HG03159 (cell line): ENCODE results near the gene ANO1.

Experiments
- ATAC-seq: cut with Tn5 transposase; IDR thresholded peaks from one replicate; pipeline ENCODE4 v1.9.1; 2021; ENCODE audit warnings: mild to moderate bottlenecking, moderate library complexity; ENCODE audit not compliant: unreplicated experiment

Gene ANO1

DNA sequence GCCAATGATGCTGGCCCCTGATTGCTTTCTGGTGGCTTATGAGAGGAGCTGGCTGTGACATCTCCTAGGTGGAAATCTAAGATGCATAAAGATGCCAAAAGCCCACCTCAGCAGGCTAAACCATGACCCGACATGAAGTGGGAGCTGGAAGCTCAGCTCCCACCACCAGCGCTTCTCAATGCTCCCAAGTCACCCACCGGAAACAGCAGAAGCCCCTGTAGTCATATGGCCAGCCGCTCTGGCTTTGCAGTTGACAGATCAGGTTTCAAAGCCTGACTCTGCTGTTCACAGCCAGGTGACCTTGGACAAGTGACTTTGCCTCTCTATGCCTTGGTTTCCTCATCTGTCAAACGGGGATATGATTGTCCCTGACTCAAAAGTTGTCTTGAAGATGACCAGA is 29.1 kb upstream of the ANO1 start:
- no peak for ATAC-seq

DNA sequence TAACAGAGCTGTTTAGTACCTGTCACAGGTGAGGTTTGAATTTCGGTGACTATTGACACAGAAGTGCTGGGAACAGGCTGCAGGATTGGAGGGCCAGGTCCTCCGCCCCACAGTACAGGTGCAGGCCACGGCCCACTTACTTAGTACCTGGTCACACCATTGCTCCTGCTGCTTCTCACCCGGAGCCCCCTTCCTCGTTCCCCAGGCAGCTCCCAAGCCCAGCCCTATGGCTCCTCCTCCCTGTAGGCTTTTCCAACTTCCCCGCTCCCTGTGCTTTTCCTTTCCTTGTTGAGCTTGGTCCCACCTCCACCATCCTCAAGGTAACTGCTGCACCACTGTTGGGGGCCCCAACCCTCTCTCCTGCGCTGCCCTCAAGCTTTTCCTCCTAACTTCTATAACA is 27.9 kb upstream of the ANO1 start:
- no peak for ATAC-seq

DNA sequence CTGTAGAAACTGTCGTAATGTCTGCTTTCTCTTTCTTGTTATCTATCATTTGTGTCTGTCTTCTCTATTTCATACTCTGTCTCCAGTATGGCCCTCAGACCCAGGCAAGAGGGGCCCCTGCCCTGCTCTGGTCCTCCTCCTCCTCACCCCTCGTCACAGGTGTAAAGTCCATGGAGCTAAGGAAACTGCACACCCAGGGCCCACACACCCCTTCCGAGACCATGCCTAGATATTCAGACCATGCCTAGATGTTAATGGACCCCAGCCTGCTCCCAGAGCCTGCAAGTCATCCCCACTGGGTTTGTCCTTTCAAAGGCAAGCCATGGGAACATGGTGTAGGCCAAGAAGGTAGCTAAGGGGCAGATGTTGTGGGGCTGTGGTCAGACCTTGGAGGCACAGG is 24.1 kb upstream of the ANO1 start:
- no peak for ATAC-seq

DNA sequence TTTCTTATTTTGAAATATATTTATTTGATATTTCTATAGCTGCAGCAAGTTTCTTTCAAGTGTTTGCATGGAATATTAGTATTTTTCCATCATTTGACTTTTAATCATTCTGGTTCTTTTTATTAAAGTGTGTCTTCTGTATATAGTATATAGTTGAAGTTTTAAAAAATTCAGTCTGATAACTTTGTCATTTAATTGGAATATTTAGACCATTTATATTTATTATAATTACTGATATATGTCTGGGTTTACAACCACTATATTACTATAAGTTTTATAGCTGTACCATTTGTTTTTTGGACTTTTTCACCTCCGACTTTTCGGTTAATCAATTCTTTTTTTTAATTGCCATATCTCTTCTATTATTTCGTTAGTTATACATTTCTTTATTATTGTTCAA is 22.7 kb upstream of the ANO1 start:
- no peak for ATAC-seq

DNA sequence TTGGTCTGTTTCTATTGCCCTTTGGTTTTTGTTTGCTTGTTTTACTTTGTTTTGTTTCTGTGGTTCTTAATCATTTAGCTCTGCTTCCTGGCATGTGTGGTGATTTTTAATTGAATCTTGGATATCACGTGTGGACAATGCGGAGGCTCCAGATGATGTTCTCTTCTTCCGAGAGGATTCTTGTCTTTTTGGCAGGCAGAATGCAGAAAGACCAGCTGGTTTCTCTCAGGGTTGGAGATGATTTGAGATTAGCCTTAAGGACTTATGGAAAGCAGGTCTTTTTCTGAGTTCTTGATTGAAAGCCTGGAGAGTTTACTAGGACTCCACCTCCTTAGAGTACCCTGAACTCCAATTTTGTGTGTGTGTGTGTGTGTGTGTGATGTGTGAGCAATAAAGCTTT is 21.0 kb upstream of the ANO1 start:
- no peak for ATAC-seq

DNA sequence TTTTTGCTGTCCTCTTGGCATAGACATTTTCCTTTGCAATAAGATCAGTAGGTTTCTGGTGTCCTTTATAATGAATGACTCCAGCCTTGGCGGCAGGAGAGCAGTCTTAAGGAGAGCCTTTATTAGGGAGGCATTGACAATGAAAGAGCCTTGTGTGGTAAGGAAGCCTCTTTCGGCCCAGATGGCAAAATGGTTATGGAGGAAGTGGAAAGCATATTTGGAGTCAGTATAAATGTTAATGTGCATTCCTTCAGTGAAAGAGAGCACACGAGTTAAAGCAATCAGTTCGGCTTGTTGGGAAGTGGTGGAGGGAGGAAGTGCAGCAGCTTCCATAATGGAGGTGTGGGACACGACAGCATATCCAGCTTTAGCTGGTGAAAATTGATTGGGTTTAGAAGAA is 18.1 kb upstream of the ANO1 start:
- no peak for ATAC-seq

DNA sequence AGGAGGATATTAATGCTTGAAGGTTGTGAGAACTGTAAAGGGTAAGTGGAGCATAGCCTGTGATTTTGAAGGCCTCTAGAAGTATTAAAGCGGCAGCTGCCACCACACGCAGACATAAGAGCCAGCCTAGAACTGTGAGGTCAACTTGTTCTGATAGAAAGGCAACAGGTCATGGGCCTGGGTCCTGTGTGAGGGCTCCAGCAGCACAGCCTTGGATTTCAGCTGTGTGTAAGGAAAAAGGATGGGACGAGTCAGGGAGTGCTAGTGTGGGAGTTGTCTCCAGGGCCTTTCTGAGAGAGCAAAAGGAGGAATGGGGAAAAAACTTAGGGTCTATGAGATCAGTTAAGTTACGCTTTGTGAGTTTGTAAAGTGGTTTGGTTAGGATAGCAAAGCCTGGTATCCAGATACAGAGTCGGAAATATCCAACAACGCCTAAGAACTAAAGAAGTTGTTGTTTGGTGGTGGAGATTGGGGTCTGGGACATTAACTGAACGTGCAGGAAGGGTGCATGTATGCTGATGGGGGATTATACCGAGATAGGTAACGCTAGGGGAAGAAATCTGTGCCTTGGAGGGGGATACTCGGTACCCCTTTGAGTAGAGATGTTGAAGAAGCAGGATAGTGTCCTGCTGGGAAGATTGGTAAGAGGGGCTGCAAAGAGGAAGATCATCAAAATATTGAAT is 17.4 kb upstream of the ANO1 start:
- ATAC-seq = no peak

DNA sequence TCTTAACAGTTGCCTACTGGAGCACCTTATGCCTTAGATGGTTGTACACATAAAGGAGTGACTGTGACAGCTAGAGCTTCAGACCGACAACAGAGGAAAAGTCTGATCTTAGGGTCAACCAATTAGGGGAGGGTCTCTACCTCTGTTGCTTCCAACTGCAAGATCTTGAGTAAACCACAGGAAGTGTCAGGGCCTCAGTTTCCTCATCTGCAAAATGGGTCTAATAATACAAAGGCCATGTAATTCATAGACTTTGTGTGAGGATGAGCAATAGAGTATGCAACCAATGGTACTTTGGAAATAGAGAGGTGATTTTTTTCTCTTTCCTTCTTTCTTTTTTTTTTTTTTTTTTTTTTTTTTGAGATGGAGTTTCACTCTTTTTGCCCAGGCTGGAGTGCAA is 16.4 kb upstream of the ANO1 start:
- ATAC-seq = no peak

DNA sequence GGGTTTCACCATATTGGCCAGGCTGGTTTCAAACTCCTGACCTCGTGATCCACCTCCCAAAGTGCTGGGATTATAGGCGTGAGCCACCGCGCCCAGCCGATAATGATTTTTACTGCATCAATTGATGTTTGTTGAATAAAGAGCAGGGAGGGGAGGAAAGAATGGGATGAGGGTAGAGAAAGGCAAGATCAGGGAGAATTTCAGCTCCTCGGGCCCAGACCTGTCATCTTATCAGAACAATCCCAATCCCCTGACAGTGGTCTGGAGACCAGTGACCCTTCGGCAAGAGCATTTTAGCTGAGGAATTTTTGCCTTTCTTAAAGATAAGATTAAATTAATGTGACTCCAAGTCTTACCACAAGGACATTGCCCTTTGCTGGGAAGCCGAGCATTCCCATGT is 15.0 kb upstream of the ANO1 start:
- ATAC-seq = no peak

DNA sequence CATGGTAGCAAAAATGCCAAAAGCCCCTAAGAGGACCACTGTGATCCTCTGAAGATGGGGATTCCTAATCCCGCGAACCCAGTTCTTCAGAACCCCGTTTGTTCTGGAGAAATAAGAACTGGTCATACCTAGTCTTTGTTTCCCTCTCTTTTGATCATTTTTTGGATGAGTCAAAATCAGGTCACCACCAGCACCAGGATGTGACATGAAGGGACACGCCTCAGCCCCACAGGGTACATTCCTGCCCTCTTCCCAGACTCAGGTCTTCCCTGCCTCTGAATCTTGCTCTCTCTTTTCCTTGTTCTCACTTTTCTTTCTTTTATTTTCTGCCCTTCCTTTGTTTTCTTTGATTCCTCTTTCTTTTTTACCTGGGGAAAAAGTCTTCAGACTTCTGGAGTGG is 14.6 kb upstream of the ANO1 start:
- ATAC-seq = no peak

DNA sequence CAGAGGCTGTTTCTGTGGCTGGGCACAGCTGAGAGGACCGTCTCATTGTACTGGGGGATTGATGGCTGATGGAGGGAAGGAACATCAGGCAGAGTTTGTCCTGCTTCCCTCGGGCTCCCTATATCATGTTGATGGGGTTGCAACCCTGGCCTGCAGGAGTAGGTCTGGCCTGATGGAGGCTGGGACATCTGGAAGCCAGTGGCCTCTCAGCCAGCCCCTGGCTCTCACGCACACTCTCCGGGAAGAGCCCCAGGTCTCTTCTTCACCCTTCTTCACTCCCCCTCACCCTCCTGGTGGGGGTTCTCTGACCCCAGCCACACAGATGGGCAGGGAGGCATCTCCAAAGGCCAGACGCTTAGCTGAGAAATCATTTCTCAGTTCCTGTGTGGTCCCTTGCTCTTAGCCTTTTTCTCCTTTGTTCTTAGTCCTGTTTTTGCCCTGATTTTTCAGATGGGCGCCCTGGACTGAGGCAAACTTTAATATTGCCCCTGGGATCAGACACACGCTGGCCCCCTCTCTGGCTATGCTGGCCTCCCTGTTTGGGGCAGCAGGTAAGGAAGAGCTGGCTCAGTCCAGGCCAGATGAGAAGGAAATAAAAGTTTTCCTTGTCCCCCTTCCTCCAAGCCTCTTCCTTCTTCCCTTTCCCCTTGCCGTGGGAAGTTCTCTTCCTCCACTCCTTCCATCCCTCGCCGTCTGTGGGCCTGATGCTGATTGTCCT is 13.9 kb upstream of the ANO1 start:
- ATAC-seq = no peak

DNA sequence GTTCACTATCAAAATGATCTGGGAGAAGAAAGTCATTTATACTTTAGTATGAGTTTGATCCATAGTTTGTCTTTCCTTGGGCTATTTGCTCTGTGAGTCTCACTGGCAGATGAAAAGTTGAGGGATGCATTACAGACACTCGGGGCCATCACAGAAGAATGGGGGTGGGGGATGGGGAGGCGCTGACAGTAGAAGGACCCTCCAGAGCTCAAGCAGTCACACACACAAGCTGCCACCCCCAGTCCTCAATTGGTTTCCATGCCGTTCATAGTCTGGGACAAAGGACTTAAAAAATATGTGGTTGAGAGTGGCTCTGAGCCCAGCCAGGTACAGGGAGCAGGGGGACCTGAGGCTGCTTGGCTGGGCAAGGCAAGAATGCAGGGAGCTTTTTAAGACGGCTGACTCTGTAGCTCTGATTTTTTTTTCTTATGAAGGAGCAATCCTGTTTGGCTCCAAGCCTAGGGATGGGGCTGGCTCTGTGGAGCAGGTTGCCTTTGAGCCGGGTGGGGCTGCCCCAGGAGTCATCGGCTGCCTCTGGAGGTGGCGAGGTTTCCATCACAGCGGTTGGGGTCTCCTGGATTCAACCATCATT is 13.3 kb upstream of the ANO1 start:
- ATAC-seq = no peak

DNA sequence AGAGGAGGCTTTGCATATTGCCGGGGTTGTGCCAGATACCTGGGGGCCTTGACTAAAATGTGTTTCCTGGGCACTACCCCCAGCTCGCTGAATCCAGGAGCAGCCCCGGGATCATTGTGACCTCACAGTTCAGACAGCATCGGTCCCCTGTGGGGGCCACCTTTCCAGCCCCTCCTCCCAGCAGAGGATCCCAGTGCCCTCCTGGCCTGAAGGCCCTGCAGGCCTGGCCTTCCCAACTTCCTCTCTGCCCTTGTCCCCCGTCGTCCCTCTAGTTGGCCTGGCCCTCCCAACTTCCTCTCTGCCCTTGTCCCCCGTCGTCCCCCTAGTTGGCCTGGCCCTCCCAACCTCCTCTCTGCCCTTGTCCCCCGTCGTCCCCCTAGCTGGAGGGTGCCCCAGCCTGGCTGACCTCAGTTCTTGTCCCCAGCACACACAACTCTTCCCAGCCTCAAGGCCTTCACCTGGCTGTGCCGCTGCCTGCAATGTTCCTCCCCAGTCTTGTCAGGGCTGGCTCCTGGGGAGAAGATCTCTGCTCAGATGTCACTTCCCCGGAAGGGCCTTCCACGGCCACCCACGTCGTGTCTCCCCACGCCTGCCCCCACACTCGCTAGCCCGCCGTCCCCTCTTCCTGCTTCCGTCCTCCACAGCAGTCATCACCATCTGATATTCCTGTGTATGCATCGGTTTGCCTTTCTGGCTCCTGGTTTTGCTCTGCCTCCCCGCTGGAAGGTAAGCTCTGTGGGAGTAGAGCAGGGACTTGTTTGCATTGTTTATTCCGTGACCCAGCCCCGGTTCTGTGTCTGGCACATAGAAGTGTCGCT is 12.6 kb upstream of the ANO1 start:
- no peak for ATAC-seq

DNA sequence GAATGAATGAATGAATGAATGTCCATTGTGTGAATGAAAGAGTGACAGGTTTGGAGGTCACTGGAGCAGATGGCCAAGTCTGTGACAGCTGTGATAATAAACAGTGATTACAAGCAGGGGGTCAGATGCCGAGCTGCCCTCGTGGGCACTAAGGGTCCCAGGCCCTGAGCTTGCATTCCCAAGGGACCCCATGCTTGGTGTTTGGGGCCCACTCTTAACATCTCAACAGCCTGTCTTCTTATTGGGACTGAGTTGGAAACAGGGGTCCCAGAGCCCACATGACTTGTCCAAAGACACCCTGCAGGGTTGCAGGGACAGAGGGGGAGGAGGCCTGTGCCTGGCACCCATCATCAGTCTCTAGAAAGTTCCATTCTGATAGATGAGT is 12.0 kb upstream of the ANO1 start:
- ATAC-seq = no peak

DNA sequence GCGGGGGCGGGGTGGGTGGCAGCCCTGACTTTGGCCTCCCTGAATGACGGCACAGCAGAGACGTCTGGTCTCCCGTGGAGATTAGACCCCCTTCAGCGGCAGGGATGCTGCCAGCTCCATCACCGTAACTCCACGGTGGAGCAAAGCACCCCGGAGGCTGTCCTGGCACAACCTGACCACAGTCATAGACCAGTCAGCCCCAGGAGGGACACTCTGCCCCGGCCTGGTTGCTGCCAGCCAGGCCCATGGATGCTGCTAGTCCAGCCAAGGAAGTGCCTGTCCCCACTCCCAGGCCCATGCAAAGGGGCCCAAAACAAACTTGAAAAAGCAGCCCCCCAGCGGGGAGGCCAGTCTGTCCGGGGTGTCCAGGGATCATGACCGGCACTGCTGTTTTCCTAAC is 11.5 kb upstream of the ANO1 start:
- ATAC-seq = no peak

DNA sequence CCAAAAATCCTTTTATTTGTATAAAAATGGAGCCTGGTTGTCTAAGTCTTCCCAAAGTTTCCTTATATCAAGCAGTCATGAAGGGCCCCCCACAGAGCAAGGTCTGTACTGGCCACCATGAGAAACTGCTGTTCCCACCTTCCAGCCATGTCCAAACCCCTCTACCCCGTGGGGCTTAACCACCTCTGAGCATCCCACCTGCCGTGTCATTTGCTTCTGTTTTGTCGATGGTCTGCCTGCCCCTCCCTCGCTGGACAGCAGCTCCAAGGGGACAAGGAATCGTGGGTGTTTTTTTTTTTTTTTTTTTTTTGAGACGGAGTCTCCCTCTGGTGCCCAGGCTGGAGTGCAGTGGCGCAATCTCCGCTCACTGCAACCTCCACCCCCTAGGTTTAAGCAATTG is 11.1 kb upstream of the ANO1 start:
- no peak for ATAC-seq

DNA sequence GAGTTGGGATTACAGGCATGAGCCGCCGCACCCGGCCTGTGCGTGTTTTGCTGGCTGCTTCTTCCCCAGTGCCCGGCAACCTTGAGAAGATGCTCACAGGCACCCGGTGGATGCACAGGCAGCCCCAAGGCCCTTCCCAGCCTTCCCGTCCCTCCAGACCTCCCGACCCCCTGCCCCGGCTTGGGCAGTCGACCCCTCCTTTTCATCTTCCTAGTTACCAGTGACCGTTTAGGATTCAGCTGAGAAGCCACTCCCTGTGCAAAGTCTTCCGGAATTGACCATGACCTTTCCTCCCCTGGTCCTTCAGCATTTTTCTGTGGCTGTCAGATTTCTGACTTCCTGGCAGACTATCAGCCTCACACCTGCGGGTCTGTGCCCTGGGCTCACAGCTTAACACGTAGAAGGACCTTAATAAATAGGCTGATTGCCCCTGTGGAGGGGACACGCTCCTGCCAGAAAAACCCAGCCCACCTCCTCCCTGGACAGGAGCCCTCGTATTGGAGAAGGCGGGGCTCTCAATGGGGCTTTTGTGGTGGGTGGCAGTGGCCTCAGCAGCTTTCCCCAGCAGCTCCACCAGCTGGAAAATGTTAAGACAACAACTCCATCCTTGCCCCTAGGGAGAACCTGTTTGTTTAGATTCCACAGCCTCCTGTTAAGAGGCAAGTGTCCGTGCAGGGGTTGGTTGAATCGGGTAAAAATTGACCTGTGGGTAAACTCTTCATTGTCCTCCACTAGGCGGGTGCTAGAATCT is 10.4 kb upstream of the ANO1 start:
- no peak for ATAC-seq

DNA sequence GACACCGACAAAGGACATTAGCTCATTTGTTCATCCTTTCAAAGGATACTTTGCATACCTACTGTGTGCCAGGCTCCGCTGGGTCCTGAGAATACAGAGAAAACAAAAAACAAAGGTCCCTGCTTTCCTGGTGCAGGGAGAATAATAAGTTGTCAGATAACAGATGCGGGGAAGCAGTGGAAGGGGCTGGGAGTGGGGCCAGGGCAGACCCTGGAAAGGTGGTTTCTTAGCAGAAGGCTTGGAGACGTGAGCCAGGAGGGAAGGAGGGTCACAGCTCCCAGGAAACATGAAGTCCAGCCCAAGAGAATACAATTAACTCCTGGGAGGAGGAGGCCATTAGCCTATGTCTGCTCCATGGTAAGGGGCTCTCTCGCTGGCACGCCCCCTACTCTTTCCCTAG is 9.8 kb upstream of the ANO1 start:
- no peak for ATAC-seq

DNA sequence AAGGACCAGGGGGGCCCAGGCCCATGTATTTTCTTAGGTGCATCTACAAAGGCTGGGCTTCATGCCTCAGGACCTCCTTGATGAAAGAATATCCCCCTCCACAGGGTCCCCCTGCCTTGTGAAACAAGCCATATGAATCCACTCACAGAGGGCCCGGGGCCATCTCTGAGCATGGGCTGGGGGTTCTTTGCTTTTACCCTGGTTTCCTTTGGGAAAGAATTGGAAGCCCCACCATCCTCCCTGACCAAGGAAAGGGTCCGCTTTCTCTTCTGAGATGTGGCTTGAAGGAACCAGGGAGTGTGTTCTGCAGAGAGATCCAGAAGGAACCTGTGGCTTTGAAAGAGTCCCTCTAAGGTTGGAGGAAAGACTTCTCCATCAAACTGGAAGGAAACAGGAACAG is 9.2 kb upstream of the ANO1 start:
- no peak for ATAC-seq

DNA sequence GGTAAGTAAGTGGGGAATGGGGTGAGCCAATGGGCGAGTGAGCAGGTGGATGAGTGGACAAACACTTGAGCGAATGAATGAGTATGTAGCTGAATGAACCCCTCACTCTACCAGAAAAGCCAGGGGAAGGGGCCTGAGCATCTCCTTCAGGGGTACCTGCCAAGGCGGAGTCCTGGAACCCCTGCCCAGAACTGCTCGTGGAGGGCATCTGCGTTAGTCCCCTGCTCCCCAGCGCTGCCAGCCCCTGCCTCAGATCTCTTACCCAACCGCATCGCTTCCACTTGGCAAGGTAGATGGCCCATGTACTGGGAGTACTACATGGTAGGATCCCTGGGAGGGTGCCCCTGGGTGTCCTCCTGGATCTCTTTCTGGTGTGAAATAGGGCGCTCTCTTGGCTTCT is 7.4 kb upstream of the ANO1 start:
- no peak for ATAC-seq

DNA sequence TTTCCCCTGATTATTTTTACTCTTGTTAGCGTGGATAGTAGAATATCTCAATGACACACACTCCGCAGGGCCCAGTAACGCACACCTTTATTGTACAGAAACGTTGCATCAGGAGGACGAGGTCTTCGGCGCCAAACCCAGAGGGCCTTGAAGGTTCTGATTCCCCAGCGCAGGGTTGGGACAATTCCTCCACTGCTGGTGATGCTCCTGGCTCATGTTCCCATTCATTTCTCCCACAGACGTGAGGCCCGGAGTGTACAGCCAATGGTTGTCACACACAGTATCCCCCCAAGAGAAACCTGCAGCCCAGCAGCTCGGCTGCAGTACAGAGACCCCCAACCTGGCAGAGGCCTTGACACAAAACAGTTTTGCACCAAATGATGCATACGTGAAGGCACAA is 6.1 kb upstream of the ANO1 start:
- no peak for ATAC-seq
